GM12875 (cell line): Measurements from ENCODE around the gene NCCRP1.

ENCODE experiments used
- H3K4me3 ChIP-seq: one replicate; pipeline ENCODE4 v1.5.1; 2011; ENCODE audit warnings: low read depth, low read length, control low read depth
- TF ChIP-seq, protein P1 (sequence below): IDR thresholded peaks from 2 replicates; pipeline ENCODE4 v1.5.1; 2011; ENCODE audit warnings: low read depth, mild to moderate bottlenecking, control low read depth, inconsistent platforms, low read length, moderate library complexity, borderline replicate concordance; ENCODE audit not compliant: insufficient read depth

Gene NCCRP1

GRCh38 chr19:39154100-39154628, 42.6 kb upstream of the NCCRP1 start:
- H3K4me3 ChIP-seq = no peak overlapping the region
- TF ChIP-seq, protein P1, sequence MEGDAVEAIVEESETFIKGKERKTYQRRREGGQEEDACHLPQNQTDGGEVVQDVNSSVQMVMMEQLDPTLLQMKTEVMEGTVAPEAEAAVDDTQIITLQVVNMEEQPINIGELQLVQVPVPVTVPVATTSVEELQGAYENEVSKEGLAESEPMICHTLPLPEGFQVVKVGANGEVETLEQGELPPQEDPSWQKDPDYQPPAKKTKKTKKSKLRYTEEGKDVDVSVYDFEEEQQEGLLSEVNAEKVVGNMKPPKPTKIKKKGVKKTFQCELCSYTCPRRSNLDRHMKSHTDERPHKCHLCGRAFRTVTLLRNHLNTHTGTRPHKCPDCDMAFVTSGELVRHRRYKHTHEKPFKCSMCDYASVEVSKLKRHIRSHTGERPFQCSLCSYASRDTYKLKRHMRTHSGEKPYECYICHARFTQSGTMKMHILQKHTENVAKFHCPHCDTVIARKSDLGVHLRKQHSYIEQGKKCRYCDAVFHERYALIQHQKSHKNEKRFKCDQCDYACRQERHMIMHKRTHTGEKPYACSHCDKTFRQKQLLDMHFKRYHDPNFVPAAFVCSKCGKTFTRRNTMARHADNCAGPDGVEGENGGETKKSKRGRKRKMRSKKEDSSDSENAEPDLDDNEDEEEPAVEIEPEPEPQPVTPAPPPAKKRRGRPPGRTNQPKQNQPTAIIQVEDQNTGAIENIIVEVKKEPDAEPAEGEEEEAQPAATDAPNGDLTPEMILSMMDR = no peak

GRCh38 chr19:39154629-39155100, 42.1 kb upstream of the NCCRP1 start:
- no peak overlapping the region for H3K4me3 ChIP-seq
- TF ChIP-seq, protein P1 = no peak

- no peak overlapping the region for H3K4me3 ChIP-seq
- TF ChIP-seq, protein P1 = no peak
Observed at GRCh38 chr19:39155114-39155700, 41.6 kb upstream of the NCCRP1 start.

DNA sequence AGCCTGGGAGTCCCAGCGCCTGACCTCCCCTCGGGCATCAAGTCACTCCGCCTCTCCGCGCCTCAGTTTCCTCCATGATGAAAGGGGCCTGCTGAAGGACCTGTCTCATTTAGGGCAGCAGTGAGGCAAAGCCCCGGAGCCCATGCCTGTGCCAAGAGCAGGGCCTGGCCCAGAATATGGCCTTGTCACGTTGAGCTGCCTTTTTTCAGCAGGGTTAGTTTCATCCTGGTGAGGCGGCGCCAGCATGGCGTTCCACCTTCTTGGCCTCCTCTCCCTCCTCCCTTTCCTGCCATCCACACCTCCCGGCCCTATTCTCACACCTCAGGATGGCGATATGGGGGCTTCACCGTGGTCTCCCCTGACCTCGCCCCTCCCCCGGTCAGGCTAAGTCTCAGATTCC, 41.0 kb upstream of the NCCRP1 start:
- H3K4me3 ChIP-seq = no peak overlapping the region
- TF ChIP-seq, protein P1 = no peak

- no peak overlapping the region for H3K4me3 ChIP-seq
- TF ChIP-seq, protein P1 = no peak
Observed at GRCh38 chr19:39156326-39157230, 40.2 kb upstream of the NCCRP1 start.

- H3K4me3 ChIP-seq = no peak overlapping the region
- TF ChIP-seq, protein P1 = no peak
Observed at GRCh38 chr19:39157275-39157996, 39.3 kb upstream of the NCCRP1 start.
